CD1c-positive myeloid dendritic cell (primary cell): ENCODE results near the gene LTV1.

Experiments
- DNase-seq: peaks from one replicate; pipeline ENCODE4 v3.0.0-alpha.2; 2016; ENCODE audit errors: extremely low spot score

LTV1 gene

GRCh38 chr6:143885116-143885515, 42.0 kb downstream of the LTV1 start:
- DNase-seq = no peak

DNA sequence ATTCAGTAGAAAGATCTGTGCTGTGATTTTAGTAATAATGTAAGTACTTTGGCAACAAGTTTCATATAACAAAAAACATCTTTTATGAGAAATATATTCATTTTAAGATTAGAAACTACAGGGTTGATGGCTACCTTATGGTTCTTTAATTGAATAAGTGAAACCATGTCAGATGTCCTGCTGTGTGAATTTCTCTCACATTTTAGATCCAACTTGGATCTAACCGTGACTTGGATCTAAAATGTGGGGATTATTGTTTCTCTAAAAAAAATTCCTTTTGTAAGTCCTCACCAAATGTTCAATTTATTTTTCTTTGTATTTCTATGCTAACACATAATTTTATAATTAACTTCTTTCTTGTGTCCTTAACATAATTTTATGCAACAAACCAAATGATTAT, 51.5 kb downstream of the LTV1 start:
- DNase-seq = no peak

DNA sequence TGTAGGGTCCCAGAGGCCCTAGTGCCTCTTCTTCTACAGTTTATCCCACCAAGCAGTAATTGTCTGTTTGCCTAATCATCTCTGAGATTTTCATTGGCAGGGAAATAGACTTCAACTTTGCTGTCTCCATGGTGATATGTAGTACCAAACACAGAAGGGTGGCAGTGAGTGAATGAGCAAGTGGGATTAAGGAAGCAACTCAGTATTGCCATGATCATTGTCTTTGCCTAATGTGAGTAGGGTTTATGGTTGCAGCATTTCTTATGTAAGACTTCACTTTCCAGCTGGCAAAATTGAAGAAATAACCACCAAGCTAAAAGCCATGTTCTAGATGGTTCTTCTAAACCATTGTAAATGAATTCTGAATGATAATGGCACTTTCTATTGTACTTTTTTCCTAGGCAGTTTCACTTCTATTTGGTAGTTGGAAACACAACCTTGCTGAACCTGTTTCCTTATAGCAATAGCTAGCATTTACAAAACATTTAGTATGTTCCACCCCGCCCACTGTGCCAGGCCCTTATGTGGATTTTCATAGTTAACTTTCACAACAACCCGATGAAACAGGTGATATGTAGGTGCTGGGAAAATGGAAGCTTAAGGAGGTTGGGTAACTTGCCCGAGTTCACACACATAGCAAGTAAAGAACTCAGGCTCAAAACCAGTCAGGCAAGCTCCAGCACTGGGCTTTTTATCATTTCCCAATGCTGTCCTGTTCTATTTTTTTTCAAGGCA, 53.2 kb downstream of the LTV1 start:
- DNase-seq = peak; percentile 2

DNA sequence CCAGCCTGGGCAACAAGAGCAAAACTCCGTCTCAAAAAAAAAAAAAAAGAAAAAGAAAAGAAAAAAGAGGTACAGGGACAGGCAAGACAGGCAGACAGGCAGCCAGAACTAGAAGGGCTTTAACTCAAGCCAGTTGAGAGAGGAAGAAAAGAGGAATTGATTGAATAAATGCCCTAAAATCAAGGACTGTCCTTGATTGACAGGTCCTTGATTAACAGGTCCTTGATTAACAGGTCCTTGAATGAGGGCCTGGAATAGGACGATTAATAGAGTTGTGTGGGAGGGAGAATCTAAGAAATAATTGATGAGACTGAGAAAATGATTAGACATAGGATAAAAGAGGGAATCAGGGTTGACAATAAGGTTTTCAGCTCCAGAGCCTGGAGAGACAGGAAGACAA, 57.2 kb downstream of the LTV1 start:
- DNase-seq = no peak

GRCh38 chr6:143901885-143902750, 59.0 kb downstream of the LTV1 start:
- no peak for DNase-seq

GRCh38 chr6:143902827-143903226, 59.7 kb downstream of the LTV1 start:
- no peak for DNase-seq

DNA sequence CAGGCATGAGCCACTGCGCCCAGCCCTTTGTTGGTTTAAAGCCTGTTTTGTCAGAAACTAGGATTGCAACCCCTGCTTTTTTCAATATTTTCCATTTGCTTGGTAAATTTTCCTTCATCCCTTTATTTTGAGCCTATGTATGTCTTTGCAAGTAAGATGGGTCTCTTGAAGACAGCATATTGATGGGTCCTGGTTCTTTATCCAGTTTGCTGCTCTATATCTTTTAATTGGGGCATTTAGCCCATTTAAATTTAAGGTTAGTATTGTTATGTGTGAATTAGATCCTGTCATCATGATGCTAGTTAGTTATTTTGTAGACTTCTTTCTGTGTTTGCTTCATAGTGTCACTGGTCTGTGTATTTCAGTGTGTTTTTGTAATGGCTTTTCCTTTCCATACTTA, 67.9 kb downstream of the LTV1 start:
- DNase-seq = no peak

DNA sequence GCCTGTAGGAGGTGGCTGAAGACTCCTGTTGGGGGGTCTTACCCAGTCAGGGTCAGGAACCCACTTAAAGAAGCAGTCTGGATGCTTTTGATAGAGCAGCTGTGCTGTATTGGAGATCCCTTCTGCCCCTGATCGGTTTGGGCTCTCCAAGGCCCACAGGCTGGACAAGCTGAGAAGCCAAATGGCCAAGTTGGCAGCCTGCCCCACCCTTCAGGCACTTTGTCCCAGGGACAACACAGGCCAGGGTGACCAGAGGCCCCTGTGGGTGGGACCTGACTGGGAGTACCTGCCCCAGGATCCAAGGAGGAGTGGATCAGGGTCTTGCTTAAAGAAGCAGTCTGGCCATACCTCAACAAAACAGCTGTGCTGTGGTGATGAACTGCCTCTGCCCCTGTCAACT, 69.5 kb downstream of the LTV1 start:
- no peak for DNase-seq
